ENCODE measurements around the gene ENTPD8.
"Not testable (repeated sequence)": the region's sequence is repeated elsewhere in the genome, so short reads cannot be mapped to it uniquely, and the experiment has no call there.

Gene ENTPD8

DNA sequence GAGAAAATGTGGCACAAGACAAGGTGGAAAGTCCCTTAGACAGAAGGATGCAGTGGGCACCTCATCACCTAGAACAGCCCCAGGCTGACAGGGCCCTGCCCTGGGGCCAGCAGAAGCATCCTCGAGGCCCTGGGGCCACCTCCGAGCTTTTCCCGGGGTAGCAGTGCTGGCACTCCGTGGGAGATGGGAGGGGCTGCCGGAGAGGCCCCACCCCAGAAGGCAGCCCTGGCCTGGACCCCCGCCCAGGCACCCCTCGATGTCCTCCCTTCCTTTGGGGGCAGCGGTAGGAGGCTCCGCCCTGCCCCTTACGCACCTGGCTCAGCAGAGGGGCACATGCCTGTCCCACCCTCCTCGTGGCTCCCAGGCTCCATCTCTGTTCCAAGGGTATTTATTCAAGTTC is 35.7 kb upstream of the ENTPD8 start:
- no peak for DNase-seq (ENCODE audit: low read depth in 2 of 2)

DNA sequence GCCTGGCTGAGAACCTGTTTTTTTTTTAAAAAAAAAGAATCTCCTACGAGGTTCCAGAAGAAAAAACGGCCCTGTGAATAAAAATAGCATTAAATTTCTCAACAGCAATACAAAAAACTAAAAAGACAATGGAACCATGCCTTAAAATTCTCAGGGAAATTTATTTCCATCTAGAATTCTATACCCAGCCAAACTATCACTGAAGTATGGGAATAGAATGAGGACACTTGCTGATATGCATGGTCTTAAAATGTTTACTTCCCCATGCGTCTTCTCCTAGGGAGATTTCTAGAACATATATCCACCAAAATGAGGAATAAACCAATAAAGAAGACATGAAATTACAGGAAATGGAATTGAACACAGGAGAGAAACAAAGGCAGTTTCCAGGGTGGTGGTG is 34.5 kb upstream of the ENTPD8 start:
- no peak for DNase-seq (ENCODE audit: low read depth in 2 of 2)

DNA sequence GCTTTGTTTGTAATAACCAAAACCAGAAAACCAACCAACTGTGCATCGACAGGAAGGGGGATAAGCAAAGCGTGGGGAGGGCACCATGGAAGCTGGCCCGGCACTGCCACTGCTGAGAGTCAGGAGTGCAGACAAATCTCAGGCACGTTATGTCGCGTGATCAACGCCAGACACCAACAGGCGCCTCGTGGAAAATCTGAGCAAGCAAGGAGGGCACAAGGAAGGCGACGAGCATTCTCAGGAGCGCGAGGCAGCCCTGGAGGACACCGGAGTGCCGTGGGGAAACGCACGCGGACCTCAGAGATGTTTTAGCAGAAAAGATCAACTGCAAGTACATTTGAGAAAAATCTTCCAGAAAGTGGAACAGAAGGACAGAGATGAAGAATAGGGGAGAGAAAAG is 33.1 kb upstream of the ENTPD8 start:
- no peak for DNase-seq (ENCODE audit: low read depth in 2 of 2)

- no peak for DNase-seq (ENCODE audit: low read depth in 2 of 2)
These were observed 29.6 kb upstream of the ENTPD8 start for GRCh38 chr9:137470785-137471184.

DNA sequence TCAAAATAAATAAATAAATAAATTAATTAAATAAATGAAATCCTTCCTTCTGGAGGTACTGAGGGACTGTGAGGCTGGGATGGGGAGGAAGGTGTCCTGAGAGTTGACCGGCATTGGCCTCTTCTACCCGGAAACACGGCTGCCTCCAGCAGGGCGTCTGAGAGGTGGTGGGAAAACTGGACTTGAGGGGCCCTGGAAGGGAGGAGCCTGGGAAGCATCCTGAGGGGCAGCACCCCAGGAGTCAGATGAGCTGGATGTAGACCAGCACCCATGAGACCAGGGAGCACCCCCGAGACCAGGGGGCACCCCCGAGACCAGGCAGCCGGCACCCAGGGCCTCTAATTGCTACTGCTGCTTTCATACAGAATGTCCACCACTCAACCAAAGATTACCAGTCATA is 26.7 kb upstream of the ENTPD8 start:
- DNase-seq (ENCODE audit: low read depth in 2 of 2) = no peak

GRCh38 chr9:137467161-137467581 is 26.0 kb upstream of the ENTPD8 start:
- DNase-seq (ENCODE audit: low read depth in 2 of 2) = no peak

DNA sequence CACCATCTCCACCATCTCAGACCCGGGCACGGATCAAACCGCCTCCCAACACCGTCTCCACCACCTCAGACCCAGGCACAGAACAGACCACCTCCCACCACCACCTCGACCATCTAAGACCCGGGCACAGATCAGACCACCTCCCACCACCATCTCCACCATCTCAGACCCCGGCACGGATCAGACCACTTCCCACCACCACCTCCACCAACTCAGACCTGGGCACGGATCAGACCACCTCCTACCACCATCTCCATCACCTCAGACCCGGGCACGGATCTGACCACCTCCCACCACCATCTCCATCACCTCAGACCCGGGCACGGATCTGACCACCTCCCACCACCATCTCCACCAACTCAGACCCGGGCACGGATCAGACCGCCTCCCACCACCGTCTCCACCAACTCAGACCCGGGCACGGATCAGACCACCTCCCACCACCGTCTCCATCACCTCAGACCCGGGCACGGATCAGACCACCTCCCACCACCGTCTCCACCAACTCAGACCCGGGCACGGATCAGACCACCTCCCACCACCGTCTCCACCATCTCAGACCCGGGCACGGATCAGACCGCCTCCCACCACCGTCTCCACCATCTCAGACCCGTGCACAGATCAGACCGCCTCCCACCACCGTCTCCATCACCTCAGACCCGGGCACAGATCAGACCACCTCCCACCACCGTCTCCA is 25.4 kb upstream of the ENTPD8 start:
- not testable (repeated sequence) for DNase-seq (ENCODE audit: low read depth in 2 of 2)

DNA sequence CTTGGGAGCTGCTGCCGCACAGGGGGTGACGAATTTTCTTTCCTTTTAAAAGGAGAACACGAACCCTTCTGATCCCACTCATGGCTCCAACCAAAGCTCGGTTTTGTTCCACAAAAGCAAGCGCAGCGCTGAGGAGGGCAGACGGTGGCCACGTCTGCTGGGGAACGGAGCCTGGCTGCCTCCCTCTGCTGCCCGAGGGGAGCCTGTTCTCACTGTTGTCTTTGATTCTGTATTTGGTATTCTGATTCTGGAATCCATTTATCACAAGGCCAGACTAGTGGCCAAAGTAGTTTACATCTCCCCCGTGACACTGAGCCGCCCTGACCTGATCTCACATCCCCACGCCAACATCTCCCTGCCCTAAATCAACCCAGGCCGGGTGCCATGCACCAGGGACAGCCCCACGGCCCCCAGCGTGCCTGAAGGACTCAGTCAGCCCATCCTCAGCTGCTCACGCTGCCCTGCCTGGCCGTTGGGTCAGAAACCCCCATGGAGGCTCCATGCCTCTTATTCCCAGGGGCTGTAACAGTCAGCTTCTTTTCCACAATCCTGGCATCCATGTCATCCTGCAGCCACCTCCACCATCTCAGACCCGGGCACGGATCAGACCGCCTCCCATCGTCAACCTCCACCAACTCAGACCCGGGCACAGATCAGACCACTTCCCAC is 24.7 kb upstream of the ENTPD8 start:
- no peak for DNase-seq (ENCODE audit: low read depth in 2 of 2)

DNA sequence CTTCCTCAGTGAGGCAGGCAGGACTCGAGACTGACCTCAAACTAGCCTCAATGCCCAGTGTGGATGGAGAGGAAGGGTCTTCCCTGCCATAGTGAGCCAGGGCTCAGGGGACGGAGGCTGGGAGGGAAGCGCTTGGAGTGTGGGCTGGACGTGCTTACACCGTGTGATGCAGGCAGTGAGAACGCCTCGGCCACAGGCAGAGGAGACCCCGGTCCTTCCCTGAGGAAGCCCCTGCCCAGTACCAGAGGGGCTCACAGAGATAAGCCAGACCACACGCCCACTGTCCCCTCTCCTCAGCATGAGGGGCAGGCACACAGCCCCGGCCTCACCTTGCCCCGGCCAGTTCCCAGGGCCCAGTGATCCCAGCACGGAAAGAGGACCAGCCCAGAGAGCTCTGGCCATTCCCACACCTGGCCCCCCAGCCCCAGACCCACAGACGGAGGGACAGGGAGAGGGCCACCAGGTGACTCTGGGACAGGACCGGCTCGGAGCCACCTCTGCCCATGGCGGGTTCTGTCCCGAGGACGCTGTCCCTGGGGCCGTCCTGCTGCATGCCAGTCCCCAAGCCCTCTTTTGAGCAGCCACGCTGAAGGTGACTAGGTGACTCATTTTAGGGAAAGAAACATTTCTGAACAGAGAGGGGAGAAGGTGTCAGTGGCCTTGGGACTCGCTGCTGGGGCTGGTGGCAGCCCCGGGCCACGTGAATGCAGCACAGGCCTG is 24.0 kb upstream of the ENTPD8 start:
- no peak for DNase-seq (ENCODE audit: low read depth in 2 of 2)

DNA sequence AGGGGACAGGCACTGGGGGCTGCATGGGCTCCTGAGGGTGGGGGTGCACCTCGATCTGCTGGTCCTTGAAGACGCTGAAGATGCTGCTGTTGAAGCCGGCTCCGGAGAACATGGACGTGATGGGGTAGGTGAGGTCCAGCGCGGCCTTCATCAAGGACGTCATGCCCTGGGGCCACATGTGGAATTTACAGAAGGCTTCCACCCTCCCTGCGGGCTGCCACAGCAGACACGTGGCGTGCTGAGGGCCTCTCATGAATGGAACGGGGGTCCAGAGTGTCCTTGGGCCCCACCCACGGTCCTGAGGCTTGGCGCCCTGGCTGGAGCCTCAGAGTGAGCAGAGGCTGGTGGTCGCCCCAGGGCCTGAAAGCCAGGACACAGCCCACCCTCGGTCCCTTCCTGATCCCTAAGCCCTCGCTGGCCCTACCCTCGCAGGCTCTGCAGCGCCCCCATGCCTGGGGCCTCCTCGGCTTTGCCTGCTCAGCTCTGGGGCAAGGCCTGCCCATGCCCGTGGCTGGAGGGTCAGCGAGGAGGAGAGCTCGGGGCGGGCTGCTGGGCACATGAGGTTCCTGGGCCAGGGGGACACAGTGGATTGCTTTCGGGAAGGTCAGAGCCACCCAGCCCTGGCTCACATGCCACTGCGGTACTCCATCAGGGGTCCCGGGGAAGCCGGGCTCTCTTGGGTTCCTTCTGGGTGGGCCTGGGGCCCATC is 23.3 kb upstream of the ENTPD8 start:
- DNase-seq (ENCODE audit: low read depth in 2 of 2) = no peak

GRCh38 chr9:137463931-137464290 is 22.8 kb upstream of the ENTPD8 start:
- DNase-seq (ENCODE audit: low read depth in 2 of 2) = no peak

GRCh38 chr9:137462986-137463930 is 22.1 kb upstream of the ENTPD8 start:
- DNase-seq (ENCODE audit: low read depth in 2 of 2) = no peak

DNA sequence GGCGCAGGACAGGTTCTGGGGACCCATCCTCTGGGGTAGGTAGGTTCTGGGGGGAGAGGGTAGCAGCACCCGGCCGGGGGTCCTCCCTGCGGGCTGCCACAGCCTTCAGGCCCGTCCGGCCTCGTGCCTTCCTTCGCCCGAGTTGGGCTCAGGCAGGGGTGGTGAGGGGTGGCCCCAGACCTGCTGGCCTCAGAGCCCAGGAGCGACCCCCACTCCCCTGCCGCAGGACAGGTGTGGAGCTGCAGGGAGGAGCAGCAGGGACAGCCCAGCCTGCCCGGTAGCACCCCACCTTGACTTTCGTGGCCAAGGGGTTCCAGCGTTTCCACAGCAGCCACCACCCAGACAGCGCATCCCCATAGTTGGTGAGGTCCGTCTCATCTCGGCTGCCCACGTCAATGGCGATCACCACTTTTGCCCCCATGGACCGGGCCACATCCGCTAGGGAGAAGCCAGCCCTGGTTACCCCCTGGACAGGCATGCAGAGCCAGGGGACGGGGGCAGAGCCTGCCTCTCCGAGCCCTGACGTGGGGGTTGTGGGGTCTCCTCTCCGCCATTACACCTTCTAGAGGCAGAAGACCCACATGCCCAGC is 21.3 kb upstream of the ENTPD8 start:
- no peak for DNase-seq (ENCODE audit: low read depth in 2 of 2)

DNA sequence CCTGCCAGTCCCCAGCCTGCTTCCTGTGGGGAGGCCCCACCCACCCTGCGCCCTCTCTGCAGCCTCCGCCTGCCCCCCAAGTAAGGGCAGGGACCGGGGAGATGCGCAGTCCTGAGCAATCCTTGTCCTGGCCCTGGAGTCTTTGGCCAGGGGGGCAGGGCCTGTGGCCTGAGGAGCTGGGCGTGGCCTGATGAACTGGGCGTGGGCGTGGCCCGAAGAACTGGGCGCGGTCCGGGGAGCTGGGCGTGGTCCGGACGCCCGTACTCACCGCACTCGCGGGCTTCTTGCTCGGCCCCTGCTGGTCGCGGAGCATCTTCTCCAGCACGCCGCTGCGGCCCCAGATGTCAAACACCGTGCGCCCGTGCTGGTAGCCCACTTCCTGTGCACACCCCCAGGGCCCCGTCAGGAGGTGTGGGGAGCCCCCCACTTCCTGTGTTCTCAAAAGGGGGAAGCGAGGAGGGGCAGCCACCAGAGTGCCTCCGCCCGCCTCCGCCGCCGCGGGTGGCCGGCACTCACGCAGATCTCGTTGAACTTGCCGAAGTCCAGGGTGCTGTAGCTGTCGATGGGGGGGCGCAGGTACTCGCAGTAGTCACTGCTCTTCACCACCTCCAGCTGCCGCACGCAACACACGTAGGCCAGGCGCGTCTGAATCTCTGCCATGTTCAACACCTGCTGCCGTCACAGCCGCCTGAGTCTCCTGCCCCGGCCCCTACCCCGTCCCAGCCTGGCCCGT is 20.7 kb upstream of the ENTPD8 start:
- peak; percentile 66 to 71 for DNase-seq (ENCODE audit: low read depth in 2 of 2)

DNA sequence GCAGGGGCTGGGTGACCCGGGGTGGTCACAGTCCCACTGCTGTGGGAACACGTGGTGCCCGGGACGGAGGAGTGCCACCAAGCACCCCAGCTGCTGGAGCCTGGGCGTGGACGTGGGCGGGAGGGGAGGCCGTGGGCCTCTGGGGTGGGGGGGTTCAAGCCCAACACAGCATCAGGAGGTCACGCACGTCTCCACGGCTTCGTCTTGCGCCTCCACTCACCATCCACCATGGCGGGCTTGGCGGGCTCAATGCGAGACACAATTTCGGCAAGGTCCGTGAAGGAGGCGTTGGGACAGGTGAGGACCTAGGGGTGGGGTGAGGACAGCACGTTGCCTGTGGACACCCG is 20.1 kb upstream of the ENTPD8 start:
- DNase-seq (ENCODE audit: low read depth in 2 of 2) = no peak

DNA sequence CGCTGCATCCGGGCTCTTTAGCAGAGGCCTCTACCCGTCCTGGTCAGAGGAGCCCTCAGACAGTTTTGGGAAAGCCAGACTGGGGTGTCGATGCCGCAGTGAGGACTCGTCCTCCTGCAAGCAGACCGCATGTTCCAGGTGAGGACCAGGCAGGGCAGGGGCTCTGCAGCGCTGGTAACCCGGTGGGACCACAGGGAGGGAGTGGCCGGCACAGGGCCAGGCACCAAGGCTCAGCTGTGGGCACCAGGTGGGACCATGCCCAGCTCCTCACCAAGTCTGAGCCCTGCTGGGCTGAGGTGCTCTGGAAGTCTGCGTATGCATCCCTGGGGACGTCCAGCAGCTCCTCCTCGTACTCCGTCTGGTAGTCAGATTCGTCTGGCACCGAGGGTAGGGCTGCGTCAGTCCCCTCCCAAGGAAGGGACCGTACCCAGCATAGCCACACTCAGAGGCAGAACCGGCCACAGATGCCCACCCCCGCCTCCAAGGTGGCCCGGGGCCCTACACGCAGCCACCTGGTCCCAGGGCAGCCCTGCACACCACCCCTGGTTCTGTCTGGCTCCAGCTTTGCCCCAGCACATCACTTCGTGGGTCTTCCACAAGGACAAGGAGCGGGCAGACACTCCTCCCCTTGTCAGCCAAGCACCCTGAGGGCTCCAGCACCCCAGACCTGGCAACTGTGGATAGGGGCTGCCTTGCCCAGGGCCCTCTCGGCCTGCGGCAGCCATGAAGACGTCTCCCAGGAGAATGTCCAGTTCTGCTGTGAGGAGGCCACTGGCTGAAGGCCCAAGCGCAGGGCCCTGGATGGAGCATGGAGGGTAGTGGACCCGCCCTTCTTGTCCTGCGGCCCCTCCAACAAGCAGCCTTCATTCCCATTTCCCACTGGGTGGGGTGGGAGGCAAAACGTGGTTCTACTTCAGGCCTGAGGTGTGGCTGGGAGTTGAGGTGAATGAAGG is 19.5 kb upstream of the ENTPD8 start:
- DNase-seq (ENCODE audit: low read depth in 2 of 2) = no peak

- DNase-seq (ENCODE audit: low read depth in 2 of 2) = no peak
These were observed 18.6 kb upstream of the ENTPD8 start for GRCh38 chr9:137459601-137460362.

- peak; percentile 92 for DNase-seq (ENCODE audit: low read depth in 2 of 2)
These were observed 18.0 kb upstream of the ENTPD8 start, which contains the start of gene NSMF for GRCh38 chr9:137459152-137459600. TSS of gene NSMF (minus strand) at chr9:137459334. CDS start at chr9:137459102, 232 bp downstream.

Measured in stimulated activated CD8-positive, alpha-beta memory T cell treated with anti-CD3 and anti-CD28 coated beads, Interleukin-2, amount 100 ng/mL, for 1 hour (primary cell).